ENCODE measurements around the gene RNF212B. TPM values are rescaled to one million over a fixed set of nuclear protein-coding genes. Genes with fewer than 3 reads are reported as not detected.

RNF212B gene
- total RNA-seq, 1 experiment from 2014 or later = 0.39 TPM

- H3K4ac ChIP-seq (ENCODE audit: low read depth, low read length) = no peak within 1 kb of the TSS
- no peak within 1 kb of the TSS for H2BK5ac ChIP-seq (ENCODE audit: insufficient read length, low read length)
- H3K27me3 Mint-ChIP-seq (ENCODE audit: low read depth) = peaks cover 82% of the 10 kb centered on the region
- H3K14ac ChIP-seq (ENCODE audit: insufficient read depth, low read length) = 0 out of 2 replicates have a peak within 1 kb of the TSS, but pooled peaks have one; percentile 34
- H4K91ac ChIP-seq (ENCODE audit: insufficient read length, low read depth, low read length) = no peak within 1 kb of the TSS
- no peak within 1 kb of the TSS for H4K5ac ChIP-seq (ENCODE audit: insufficient read length, low read depth, low read length)
- peak within 1 kb of the TSS; percentile 97 to 98 (median 97) for H3K27ac Mint-ChIP-seq
- no peaks in the 10 kb centered on the region for H3K79me2 ChIP-seq (ENCODE audit: insufficient read depth, low read length)
- peaks cover 10% of the 10 kb centered on the region for H3K23me2 ChIP-seq (ENCODE audit: insufficient read length, low read depth, low read length, poor library complexity, severe bottlenecking)
- no peaks in the 10 kb centered on the region; a peak in 1 of 5 replicates for H3K9me3 Mint-ChIP-seq
- no peaks in the 10 kb centered on the region; a peak in 2 of 7 replicates for H3K36me3 Mint-ChIP-seq (ENCODE audit: insufficient read depth in 1 of 3, low read depth in 3 of 3)
- no peak within 1 kb of the TSS for H4K8ac ChIP-seq (replicated peaks; ENCODE audit: insufficient read length, low read depth, low read length)
- no peak within 1 kb of the TSS for H3K18ac ChIP-seq (ENCODE audit: insufficient read length, low read depth, low read length)
- H3T11ph ChIP-seq (ENCODE audit: low read length) = no peak within 1 kb of the TSS
- H3K4me2 ChIP-seq (ENCODE audit: insufficient read depth, insufficient read length, low read length) = peak within 1 kb of the TSS; percentile 91
- no peak within 1 kb of the TSS for H2BK15ac ChIP-seq (ENCODE audit: low read depth, low read length)
- no CpG with 5 or more reads among the region's 53 CpGs for WGBS (ENCODE audit: extremely low coverage, insufficient read length, low lambda C conversion rate)
- H3K27ac ChIP-seq (ENCODE audit: insufficient read length, low read depth, low read length) = no peak within 1 kb of the TSS
- no peak within 1 kb of the TSS for H3K56ac ChIP-seq (ENCODE audit: insufficient read length, low read depth, low read length)
- H3K9ac ChIP-seq (ENCODE audit: extremely low read depth, insufficient read length, low read length) = peak within 1 kb of the TSS; percentile 39
- H3K9me3 ChIP-seq (ENCODE audit: control insufficient read depth, low read depth, low read length) = no peaks in the 10 kb centered on the region
- TF ChIP-seq CTCF (conservative IDR thresholded peaks at IDR 0.05) = peak; percentile 15; the same call in 1 of the 3 replicates
- peaks cover 14 to 15% of the 10 kb centered on the region in 2 experiments for H3K4me1 Mint-ChIP-seq
- no peak within 1 kb of the TSS for H2BK20ac ChIP-seq (ENCODE audit: low read depth, low read length, poor library complexity, severe bottlenecking)
- H2AFZ ChIP-seq (ENCODE audit: low read length) = peak within 1 kb of the TSS; percentile 70
- peaks cover 17% of the 10 kb centered on the region; the same call in 1 of the 2 replicates for H3K27me3 ChIP-seq (ENCODE audit: insufficient read depth, low read length)
- no peak within 1 kb of the TSS for H3K23ac ChIP-seq (ENCODE audit: insufficient read length, low read depth, low read length)
- no peaks in the 10 kb centered on the region for H3K4me1 ChIP-seq (ENCODE audit: insufficient read depth, low read length)
- no peaks in the 10 kb centered on the region for H4K20me1 ChIP-seq (ENCODE audit: control insufficient read depth, insufficient read depth, insufficient read length)
- no peak within 1 kb of the TSS for H2BK120ac ChIP-seq (ENCODE audit: low read depth, low read length, poor library complexity, severe bottlenecking)
- no peak within 1 kb of the TSS for H2AK5ac ChIP-seq (ENCODE audit: insufficient read length, low read length)
- no peak within 1 kb of the TSS for H2BK12ac ChIP-seq (ENCODE audit: insufficient read length, low read depth, low read length)
- peak within 1 kb of the TSS; percentile 90 to 97 for H3K4me3 Mint-ChIP-seq
- no peaks in the 10 kb centered on the region for H3K79me1 ChIP-seq (ENCODE audit: insufficient read depth, low read depth, low read length, poor library complexity, severe bottlenecking)
- DNase-seq = peak; percentile 99
Measured at GRCh38 chr14:23286020-23286901, 48.5 kb downstream of the RNF212B start, which contains the start of gene HOMEZ. Gene HOMEZ, minus strand, starts transcription at chr14:23286132. Its CDS starts 180 bp downstream, at chr14:23285952.
